Keratinocyte (primary cell): ENCODE results near the gene WRNIP1. TPM values are rescaled to one million over a fixed set of nuclear protein-coding genes. Genes with fewer than 3 reads are reported as not detected.

Experiments used
- DNase-seq: peaks from one replicate; pipeline ENCODE4 v3.0.0-alpha.2; 2011; ENCODE audit warnings: low read depth, missing footprints, low spot score
- FAIRE-seq: peaks from 2 replicates; lab custom pipeline; 2011; peaks lifted over from hg19 to GRCh38; lab: Jason Lieb, UNC
- H2AFZ ChIP-seq: 2 replicates; pipeline ENCODE4 v1.6.0; 2012; ENCODE audit warnings: low read length, control low read depth, inconsistent platforms; ENCODE audit not compliant: control insufficient read depth
- H3K27ac ChIP-seq: 2 replicates; pipeline ENCODE4 v1.5.1; 2011; ENCODE audit warnings: low read length; ENCODE audit not compliant: control insufficient read depth, insufficient read depth
- H3K27me3 ChIP-seq: 3 replicates; pipeline ENCODE4 v1.6.0; 2011; ENCODE audit warnings: low read length; ENCODE audit not compliant: control insufficient read depth, insufficient read depth; ENCODE audit errors: extremely low read depth
- H3K36me3 ChIP-seq, 2 experiments: 2 replicates in 1 of 2; 3 replicates in 1 of 2; pipeline ENCODE4 v1.5.1; 2011; ENCODE audit warnings: low read length in 2 of 2, mild to moderate bottlenecking in 1 of 2; ENCODE audit not compliant: control insufficient read depth in 2 of 2, insufficient read depth in 2 of 2; ENCODE audit errors: extremely low read depth in 1 of 2
- H3K4me1 ChIP-seq: 3 replicates; pipeline ENCODE4 v1.5.1; 2011; ENCODE audit warnings: low read length; ENCODE audit not compliant: control insufficient read depth, insufficient read depth; ENCODE audit errors: extremely low read depth
- H3K4me2 ChIP-seq: 3 replicates; pipeline ENCODE4 v1.6.0; 2011; ENCODE audit warnings: low read depth, low read length; ENCODE audit not compliant: control insufficient read depth, insufficient read depth; ENCODE audit errors: extremely low read depth
- H3K4me3 ChIP-seq, 3 experiments: fragments of 200-600 bp in 1 of 3; sonication (generic) in 1 of 3; 2 replicates in 2 of 3; 3 replicates in 1 of 3; pipeline ENCODE4 v1.5.1; 2011 to 2016; ENCODE audit warnings: low read length in 3 of 3, mild to moderate bottlenecking in 3 of 3, control low read depth in 2 of 3, inconsistent platforms in 1 of 3, low read depth in 1 of 3, mixed read lengths in 1 of 3, mixed run types in 1 of 3, moderate library complexity in 1 of 3; ENCODE audit not compliant: control insufficient read depth in 2 of 3, insufficient read depth in 2 of 3; ENCODE audit errors: extremely low read depth in 1 of 3
- H3K79me2 ChIP-seq: 2 replicates; pipeline ENCODE4 v1.6.0; 2012; ENCODE audit warnings: low read length; ENCODE audit not compliant: control insufficient read depth, insufficient read depth
- H3K9ac ChIP-seq: 3 replicates; pipeline ENCODE4 v1.6.0; 2011; ENCODE audit warnings: low read length; ENCODE audit not compliant: control insufficient read depth, insufficient read depth; ENCODE audit errors: extremely low read depth
- H3K9me1 ChIP-seq: 3 replicates; pipeline ENCODE4 v1.6.0; 2011; ENCODE audit warnings: low read length; ENCODE audit not compliant: control insufficient read depth, insufficient read depth; ENCODE audit errors: extremely low read depth
- H3K9me3 ChIP-seq: 2 replicates; pipeline ENCODE4 v1.5.1; 2012; ENCODE audit warnings: low read depth, low read length; ENCODE audit not compliant: control insufficient read depth
- H4K20me1 ChIP-seq: 3 replicates; pipeline ENCODE4 v1.6.0; 2011; ENCODE audit warnings: low read length; ENCODE audit not compliant: control insufficient read depth, insufficient read depth; ENCODE audit errors: extremely low read depth
- CTCF ChIP-seq, 3 experiments: IDR thresholded peaks in 1 of 3; conservative IDR thresholded peaks in 1 of 3; optimal IDR thresholded peaks in 1 of 3; 2 replicates in 2 of 3; 3 replicates in 1 of 3; pipeline versions ENCODE3 to v1.5.1; 2011; ENCODE audit warnings: low read length in 3 of 3, mild to moderate bottlenecking in 3 of 3, moderate library complexity in 2 of 3, control low read depth in 1 of 3, inconsistent platforms in 1 of 3; ENCODE audit not compliant: insufficient read depth in 2 of 3; ENCODE audit errors: extremely low read depth in 1 of 3
- EZH2 ChIP-seq: IDR thresholded peaks from one replicate; pipeline ENCODE4 v1.6.1; 2012; ENCODE audit warnings: inconsistent platforms, mild to moderate bottlenecking, low read length, moderate library complexity
- dilution Hi-C: fragments of 300-500 bp; cut with MboI; formaldehyde crosslinking; loops from one replicate; pipeline ENCODE4 v1.7.0; 2020; ENCODE audit warnings: low sequenced_read_pairs; ENCODE audit not compliant: extremely low pct_ligation_motif_present
- polyA plus RNA-seq, 5 experiments: library from polyadenylated mRNA; depleted of rRNA in 3 of 5; stranded (reverse) in 3 of 5; stranded (forward) in 1 of 5; unstranded in 1 of 5; fragments of >200 nt; gene quantifications; 1 replicate in 1 of 5; 2 replicates in 3 of 5; 3 replicates in 1 of 5; pipeline versions ENCODE4 v1.2.1 to v1.2.3, GENCODE V29; 2011 to 2012; ENCODE audit warnings: missing spikeins in 2 of 5, low read depth in 1 of 5, low replicate concordance in 1 of 5

WRNIP1 gene
- polyA plus RNA-seq, 1 donor (not counting 4 experiments of a cell fraction or from before 2014, with no cell fraction given): 52.3 TPM

- no peak for DNase-seq
- no peak for TF ChIP-seq CTCF (optimal IDR thresholded peaks at IDR 0.05 in 1 of 3, IDR thresholded peaks at IDR 0.05 in 1 of 3, conservative IDR thresholded peaks at IDR 0.05 in 1 of 3; ENCODE audit: extremely low read depth in 1 of 3, insufficient read depth in 2 of 3, low read length in 3 of 3)
- no peak for TF ChIP-seq EZH2
- Histone ChIP-seq H3K9me3 (no peaks in the 10 kb centered on the region), H3K9me1 (no peaks in the 10 kb centered on the region), H4K20me1 (peaks cover 3% of the 10 kb centered on the region), H3K36me3 (peaks cover 19 to 22% of the 10 kb centered on the region in 2 experiments), H3K27me3 (no peaks in the 10 kb centered on the region), H3K4me1 (peaks cover 3% of the 10 kb centered on the region), H3K9ac (no peak overlapping the region), H3K4me3 (no peak overlapping the region), H2AFZ (no peak overlapping the region), H3K4me2 (no peak overlapping the region), H3K27ac (no peak overlapping the region), H3K79me2 (peaks cover 27% of the 10 kb centered on the region)
- FAIRE-seq: no peak
- dilution Hi-C loops: no loop called here
These were observed 21.1 kb downstream of the WRNIP1 start for GRCh38 chr6:2786269-2786668.

DNA sequence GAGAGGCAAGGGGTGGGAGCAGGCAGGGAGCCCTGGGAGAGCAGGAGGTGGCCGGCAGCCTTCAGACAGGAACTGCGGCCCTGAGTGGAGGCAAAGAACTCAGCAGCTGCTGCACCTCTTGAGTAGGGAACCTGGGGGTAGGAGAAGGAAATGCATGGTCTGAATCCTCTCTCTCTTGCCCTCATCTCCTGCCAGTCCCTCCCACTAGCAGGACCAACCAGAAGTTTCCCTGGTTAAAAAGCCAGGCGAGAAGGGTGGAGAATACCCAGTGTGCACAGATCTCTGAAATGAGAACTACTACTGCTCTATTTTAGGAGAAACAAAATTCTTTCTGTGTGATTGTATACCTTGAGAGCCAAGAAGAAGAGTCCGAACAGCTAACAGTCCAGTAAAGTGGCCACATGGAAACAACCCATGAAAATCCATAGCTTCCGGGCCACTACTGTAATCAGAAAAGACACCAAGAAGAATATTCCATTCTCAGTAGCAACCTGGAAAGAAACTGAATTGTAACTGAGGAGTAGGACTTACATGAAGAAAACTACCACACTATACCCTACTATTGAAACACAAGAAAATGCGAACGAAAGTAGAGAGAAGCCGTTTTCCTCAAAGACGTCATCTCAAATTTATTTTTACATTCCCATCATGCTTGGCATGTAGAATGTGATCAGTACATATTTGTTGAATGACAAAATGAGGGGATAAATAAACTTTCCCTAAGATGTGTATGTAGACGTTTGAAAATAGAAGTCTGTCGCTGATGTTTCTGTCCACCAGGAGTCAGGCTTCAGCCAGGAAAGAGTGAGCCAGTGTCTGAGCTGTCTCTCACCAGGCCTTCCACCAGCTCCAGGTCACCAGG is 25.6 kb downstream of the WRNIP1 start:
- no peaks in the 10 kb centered on the region for H4K20me1 ChIP-seq
- FAIRE-seq (peak; percentile 82), DNase-seq (peak; percentile 44)
- H3K9me3 ChIP-seq: no peaks in the 10 kb centered on the region
- H3K27me3 ChIP-seq: no peaks in the 10 kb centered on the region
- no peak overlapping the region for H2AFZ ChIP-seq
- H3K79me2 ChIP-seq: peaks cover 9% of the 10 kb centered on the region
- no peak overlapping the region for H3K4me2 ChIP-seq
- peak; percentile 75 to 93 (median 86) for TF ChIP-seq CTCF (optimal IDR thresholded peaks at IDR 0.05 in 1 of 3, IDR thresholded peaks at IDR 0.05 in 1 of 3, conservative IDR thresholded peaks at IDR 0.05 in 1 of 3; ENCODE audit: extremely low read depth in 1 of 3, insufficient read depth in 2 of 3, low read length in 3 of 3)
- TF ChIP-seq EZH2: no peak
- no peak overlapping the region for H3K4me3 ChIP-seq
- peak overlapping the region; percentile 65 for H3K27ac ChIP-seq
- dilution Hi-C loops: no loop called here
- H3K9ac ChIP-seq: peak overlapping the region; percentile 11
- peaks cover 31% of the 10 kb centered on the region for H3K4me1 ChIP-seq
- H3K36me3 ChIP-seq: peaks cover 4 to 8% of the 10 kb centered on the region in 2 experiments
- no peaks in the 10 kb centered on the region for H3K9me1 ChIP-seq
